Heart left ventricle (tissue), 13 donors: Measurements from ENCODE around the gene SLC9A7.

Source experiments
- POLR2A ChIP-seq, 2 donors: fragments of 450-650 bp; IDR thresholded peaks; one replicate each; pipeline ENCODE4 v1.6.1; 2017; ENCODE audit warnings: antibody characterized with exemption in 2 of 2, mild to moderate bottlenecking in 2 of 2, moderate library complexity in 2 of 2
- TF ChIP-seq, protein P1 (sequence below), 12 donors: fragments of 200-600 bp; sonication (generic) in 4 of 12; IDR thresholded peaks; one replicate each; pipeline versions ENCODE4 v1.5.0 to v1.8.0; 2018 to 2022; ENCODE audit warnings: antibody characterized with exemption in 12 of 12, mild to moderate bottlenecking in 5 of 12
- donor health status: ischemic (EF 13 %, LVEDD 7.1; RV severe dilation, severe dysfunction).
- donor health status: DM: no; HTN: yes; CAD: no.
- donor health status: DM: no; HTN: no; CAD: no.
- donor health status: ischemic (EF 25% LVEDD 6.9; RV normal size, moderate dysfunction).
- donor health status: ischemic (EF 25% LVEDD 5.7; RV mildly dilated, moderate dysfunction).
- donor health status: ischemic (EF 35%, LVEDD 5.7; RV mildly dilated, moderate dysfunction).
- donor health status: nonischemic (EF 11% LVEDD 7.7; RV severe dilation, severe dysfunction).
- donor health status: DM: yes; HTN: yes; CAD: no.
- donor health status: PGD.
- donor health status: ischemic (EF 29% LVEDD 5.4; RV normal size, mild dysfunction).
- donor health status: nonischemic (EF 23%, LVEDD 6.1; RV moderate dilation, normal function).

DNA sequence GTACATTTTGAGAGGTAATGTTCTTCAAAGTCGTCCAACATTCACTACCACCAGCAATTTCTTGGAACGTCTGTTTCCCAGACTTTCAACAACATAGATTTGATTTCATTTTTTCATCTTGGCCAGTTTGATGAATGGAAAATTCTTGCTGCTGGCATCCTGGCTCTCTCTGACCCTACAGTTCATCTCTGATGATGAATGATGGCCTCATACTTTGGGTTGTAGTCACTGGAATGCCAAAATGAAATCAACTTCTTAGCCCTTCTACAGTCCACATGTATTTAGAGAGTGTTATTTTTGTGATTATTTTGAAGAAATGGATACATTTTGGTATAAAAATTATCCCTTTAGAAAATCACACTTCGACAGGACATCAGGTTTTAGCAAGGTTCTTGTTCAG lies 176.6 kb downstream of the SLC9A7 start:
- TF ChIP-seq, protein P1, sequence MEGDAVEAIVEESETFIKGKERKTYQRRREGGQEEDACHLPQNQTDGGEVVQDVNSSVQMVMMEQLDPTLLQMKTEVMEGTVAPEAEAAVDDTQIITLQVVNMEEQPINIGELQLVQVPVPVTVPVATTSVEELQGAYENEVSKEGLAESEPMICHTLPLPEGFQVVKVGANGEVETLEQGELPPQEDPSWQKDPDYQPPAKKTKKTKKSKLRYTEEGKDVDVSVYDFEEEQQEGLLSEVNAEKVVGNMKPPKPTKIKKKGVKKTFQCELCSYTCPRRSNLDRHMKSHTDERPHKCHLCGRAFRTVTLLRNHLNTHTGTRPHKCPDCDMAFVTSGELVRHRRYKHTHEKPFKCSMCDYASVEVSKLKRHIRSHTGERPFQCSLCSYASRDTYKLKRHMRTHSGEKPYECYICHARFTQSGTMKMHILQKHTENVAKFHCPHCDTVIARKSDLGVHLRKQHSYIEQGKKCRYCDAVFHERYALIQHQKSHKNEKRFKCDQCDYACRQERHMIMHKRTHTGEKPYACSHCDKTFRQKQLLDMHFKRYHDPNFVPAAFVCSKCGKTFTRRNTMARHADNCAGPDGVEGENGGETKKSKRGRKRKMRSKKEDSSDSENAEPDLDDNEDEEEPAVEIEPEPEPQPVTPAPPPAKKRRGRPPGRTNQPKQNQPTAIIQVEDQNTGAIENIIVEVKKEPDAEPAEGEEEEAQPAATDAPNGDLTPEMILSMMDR (IDR thresholded peaks at IDR 0.05): no peak
- no peak for TF ChIP-seq POLR2A (IDR thresholded peaks at IDR 0.05)
